Measurements from ENCODE around the gene RASSF1. TPM values are rescaled to one million over a fixed set of nuclear protein-coding genes. Genes with fewer than 3 reads are reported as not detected.
"Not testable (repeated sequence)": the region's sequence is repeated elsewhere in the genome, so short reads cannot be mapped to it uniquely, and the experiment has no call there.

Gene RASSF1
- polyA plus RNA-seq, 2 of the 4 experiments (the other 2 are of a cell fraction), result 14.4 to 15.4 TPM

GRCh38 chr3:50314816-50315215 is 25.8 kb downstream of the RASSF1 start:
- Histone ChIP-seq H3K4me2 (no peak overlapping the region), H3K4me3 (no peak overlapping the region), H3K4me1 (peaks cover 21% of the 10 kb centered on the region), H3K9me3 (no peaks in the 10 kb centered on the region), H3K27ac (no peak overlapping the region)
- no peak for DNase-seq (ENCODE audit: low read depth in 1 of 2, low spot score in 1 of 2)
- TF ChIP-seq, protein P1, sequence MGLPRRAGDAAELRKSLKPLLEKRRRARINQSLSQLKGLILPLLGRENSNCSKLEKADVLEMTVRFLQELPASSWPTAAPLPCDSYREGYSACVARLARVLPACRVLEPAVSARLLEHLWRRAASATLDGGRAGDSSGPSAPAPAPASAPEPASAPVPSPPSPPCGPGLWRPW (IDR thresholded peaks at IDR 0.05), result no peak
- no peak for TF ChIP-seq RARB (CRISPR knock-in tag; IDR thresholded peaks at IDR 0.05)
- TF ChIP-seq CHD2 (IDR thresholded peaks at IDR 0.05; ENCODE audit: low read length, partially characterized antibody), result no peak
- no peak for TF ChIP-seq CEBPB (IDR thresholded peaks at IDR 0.05)
- TF ChIP-seq NPAS2 (CRISPR knock-in tag; IDR thresholded peaks at IDR 0.05; ENCODE audit: borderline replicate concordance), result no peak
- no peak for TF ChIP-seq GATA3 (IDR thresholded peaks at IDR 0.05; ENCODE audit: borderline replicate concordance)
- TF ChIP-seq NFE2L2 (conservative IDR thresholded peaks at IDR 0.05; ENCODE audit: low read length), result no peak
- no peak for TF ChIP-seq PBX3 (IDR thresholded peaks at IDR 0.05)
- TF ChIP-seq, protein P2, sequence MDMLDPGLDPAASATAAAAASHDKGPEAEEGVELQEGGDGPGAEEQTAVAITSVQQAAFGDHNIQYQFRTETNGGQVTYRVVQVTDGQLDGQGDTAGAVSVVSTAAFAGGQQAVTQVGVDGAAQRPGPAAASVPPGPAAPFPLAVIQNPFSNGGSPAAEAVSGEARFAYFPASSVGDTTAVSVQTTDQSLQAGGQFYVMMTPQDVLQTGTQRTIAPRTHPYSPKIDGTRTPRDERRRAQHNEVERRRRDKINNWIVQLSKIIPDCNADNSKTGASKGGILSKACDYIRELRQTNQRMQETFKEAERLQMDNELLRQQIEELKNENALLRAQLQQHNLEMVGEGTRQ (IDR thresholded peaks at IDR 0.05), result no peak
- no peak for TF ChIP-seq HOXB5 (CRISPR knock-in tag; IDR thresholded peaks at IDR 0.05)
- no peak for TF ChIP-seq FOXS1 (CRISPR knock-in tag; IDR thresholded peaks at IDR 0.05)
- 92% methylated on average over 4 of the region's 4 CpGs for WGBS (ENCODE audit: missing lambda C conversion rate)
- no peak for FAIRE-seq
- ATAC-seq, result no peak
- ChIA-PET POLR2A (interaction anchor here (0.7 to 0.8 kb wide), 2 partner anchors 22 to 23 kb away, joined by 3 read pairs; partner anchors contain the start of gene IFRD2), CTCF (interaction anchor here (0.6 to 2.8 kb wide), 5 partner anchors 10 to 15 kb away, joined by 3 to 17 read pairs (median 3); partner anchors contain the start of genes HYAL3, NAA80 and TUSC2)

GRCh38 chr3:50314342-50314741 is 26.3 kb downstream of the RASSF1 start:
- Histone ChIP-seq H3K4me3 (no peak overlapping the region), H3K4me2 (no peak overlapping the region), H3K9me3 (no peaks in the 10 kb centered on the region), H3K4me1 (peaks cover 25% of the 10 kb centered on the region), H3K27ac (no peak overlapping the region)
- ATAC-seq, result no peak
- TF ChIP-seq, protein P3, sequence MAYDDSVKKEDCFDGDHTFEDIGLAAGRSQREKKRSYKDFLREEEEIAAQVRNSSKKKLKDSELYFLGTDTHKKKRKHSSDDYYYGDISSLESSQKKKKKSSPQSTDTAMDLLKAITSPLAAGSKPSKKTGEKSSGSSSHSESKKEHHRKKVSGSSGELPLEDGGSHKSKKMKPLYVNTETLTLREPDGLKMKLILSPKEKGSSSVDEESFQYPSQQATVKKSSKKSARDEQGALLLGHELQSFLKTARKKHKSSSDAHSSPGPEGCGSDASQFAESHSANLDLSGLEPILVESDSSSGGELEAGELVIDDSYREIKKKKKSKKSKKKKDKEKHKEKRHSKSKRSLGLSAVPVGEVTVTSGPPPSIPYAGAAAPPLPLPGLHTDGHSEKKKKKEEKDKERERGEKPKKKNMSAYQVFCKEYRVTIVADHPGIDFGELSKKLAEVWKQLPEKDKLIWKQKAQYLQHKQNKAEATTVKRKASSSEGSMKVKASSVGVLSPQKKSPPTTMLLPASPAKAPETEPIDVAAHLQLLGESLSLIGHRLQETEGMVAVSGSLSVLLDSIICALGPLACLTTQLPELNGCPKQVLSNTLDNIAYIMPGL (CRISPR knock-in tag; IDR thresholded peaks at IDR 0.05; ENCODE audit: borderline replicate concordance), result no peak
- TF ChIP-seq RFX5 (IDR thresholded peaks at IDR 0.05), result no peak
- TF ChIP-seq RNF2 (IDR thresholded peaks at IDR 0.05; ENCODE audit: borderline replicate concordance, low read depth), result no peak
- TF ChIP-seq HOXB5 (CRISPR knock-in tag; IDR thresholded peaks at IDR 0.05), result no peak
- TF ChIP-seq, protein P2 (IDR thresholded peaks at IDR 0.05), result no peak
- no peak for TF ChIP-seq NFE2L2 (conservative IDR thresholded peaks at IDR 0.05; ENCODE audit: low read length)
- TF ChIP-seq FOSB (CRISPR knock-in tag; IDR thresholded peaks at IDR 0.05), result no peak
- TF ChIP-seq BHLHE40 (IDR thresholded peaks at IDR 0.05; ENCODE audit: low read depth, low read length), result no peak
- no peak for TF ChIP-seq HEYL (CRISPR knock-in tag; IDR thresholded peaks at IDR 0.05)
- no peak for TF ChIP-seq CBX2 (IDR thresholded peaks at IDR 0.05; ENCODE audit: borderline replicate concordance, low read depth)
- no peak for TF ChIP-seq MAX (IDR thresholded peaks at IDR 0.05)
- no peak for TF ChIP-seq PHF8 (IDR thresholded peaks at IDR 0.05; ENCODE audit: borderline replicate concordance, low read depth)
- no peak for TF ChIP-seq HOXB13 (CRISPR knock-in tag; IDR thresholded peaks at IDR 0.05; ENCODE audit: low read depth)
- TF ChIP-seq EHMT2 (IDR thresholded peaks at IDR 0.05; ENCODE audit: low read depth), result no peak
- no peak for TF ChIP-seq RAD21 (conservative IDR thresholded peaks at IDR 0.05 in 1 of 2, IDR thresholded peaks at IDR 0.05 in 1 of 2)
- TF ChIP-seq CHD4 (IDR thresholded peaks at IDR 0.05; ENCODE audit: borderline replicate concordance), result no peak
- TF ChIP-seq HDAC2 (IDR thresholded peaks at IDR 0.05), result no peak
- TF ChIP-seq KDM1A (IDR thresholded peaks at IDR 0.05; ENCODE audit: low read depth), result no peak
- POLR2A ChIA-PET, result interaction anchor here (0.7 kb wide), 1 partner anchor 22 kb away, joined by 3 read pairs; the partner anchor contains the start of gene IFRD2
- CTCF ChIA-PET, result interaction anchor here (0.6 to 2.8 kb wide), 3 partner anchors 10 to 14 kb away, joined by 3 to 17 read pairs (median 8); partner anchors contain the start of genes HYAL3, NAA80 and TUSC2
- no peak for DNase-seq (ENCODE audit: low read depth in 1 of 2, low spot score in 1 of 2)
- FAIRE-seq, result no peak
- WGBS (ENCODE audit: missing lambda C conversion rate), result 96% methylated on average over 3 of the region's 3 CpGs

GRCh38 chr3:50312041-50312440 is 28.6 kb downstream of the RASSF1 start:
- 93% methylated on average over 5 of the region's 32 CpGs for WGBS (ENCODE audit: missing lambda C conversion rate)
- H3K4me2 ChIP-seq; POLR2A ChIA-PET; CTCF ChIA-PET; DNase-seq (ENCODE audit: low read depth in 1 of 2, low spot score in 1 of 2); ATAC-seq; FAIRE-seq; H3K4me3 ChIP-seq; H3K9me3 ChIP-seq; H3K27ac ChIP-seq: not testable (repeated sequence)
- H3K4me1 ChIP-seq, result peaks cover 16% of the 10 kb centered on the region
